HG02938 (cell line): ENCODE results near the gene MPP3.

Experiments
- ATAC-seq: cut with Tn5 transposase; IDR thresholded peaks from one replicate; pipeline ENCODE4 v1.9.1; 2021; ENCODE audit warnings: mild to moderate bottlenecking, moderate library complexity; ENCODE audit not compliant: unreplicated experiment

The MPP3 gene

DNA sequence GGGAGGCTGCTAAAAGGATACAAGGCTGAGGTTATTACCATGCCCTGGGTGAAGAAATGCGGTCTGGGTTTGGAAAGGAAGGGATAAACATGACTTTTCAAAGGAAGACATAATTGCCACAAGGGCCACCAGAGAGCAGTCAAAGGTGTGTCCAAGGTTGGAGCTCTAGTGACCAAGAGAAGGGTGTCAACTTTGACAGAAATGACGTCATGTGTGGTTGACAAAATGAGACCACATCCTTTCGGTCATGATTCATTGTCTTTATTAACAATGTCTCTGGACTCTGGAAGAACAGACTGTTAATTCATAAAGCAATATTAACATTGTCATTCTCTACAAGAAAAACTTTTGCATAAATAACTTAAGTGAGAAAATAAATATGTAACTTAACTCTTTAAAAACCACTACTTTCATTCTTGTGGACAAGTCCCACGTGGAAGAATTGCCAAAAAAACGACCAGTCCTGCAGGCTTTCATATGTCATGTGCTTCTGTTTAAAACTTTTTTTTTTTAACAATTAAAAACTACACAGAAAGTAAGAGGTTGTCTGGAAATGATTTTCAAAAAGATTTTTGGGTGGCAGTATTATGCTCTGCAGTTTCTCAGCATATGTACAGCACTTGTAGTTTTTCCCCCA lies 79.3 kb downstream of the MPP3 start:
- ATAC-seq, result no peak
